Astrocyte (in vitro differentiated cells and primary cell): ENCODE measurements around the gene BBS9.

Experiments used
- CTCF ChIP-seq: IDR thresholded peaks from 2 replicates; pipeline ENCODE4 v1.5.1; 2011; ENCODE audit warnings: low read depth, mild to moderate bottlenecking, inconsistent platforms, low read length, moderate library complexity; ENCODE audit not compliant: insufficient read depth
- EZH2 ChIP-seq: IDR thresholded peaks from 2 replicates; pipeline ENCODE4 v1.6.1; 2012; ENCODE audit warnings: mild to moderate bottlenecking, low read length, inconsistent platforms; ENCODE audit not compliant: insufficient read depth

- TF ChIP-seq EZH2 (no peak), CTCF (no peak)
These were observed 449.7 kb downstream of the BBS9 start for GRCh38 chr7:33578881-33579672.
